ENCODE data around the gene TOM1L2. TPM values are rescaled to one million over a fixed set of nuclear protein-coding genes. Genes with fewer than 3 reads are reported as not detected.

TOM1L2 gene
- total and polyA plus RNA-seq, 2 of the 4 experiments (the other 2 are of a cell fraction) = 34.4 to 51.7 TPM

- Histone ChIP-seq H3K4ac (ENCODE audit: low read depth, low read length) (no peak overlapping the region), H2AFZ (replicated peaks; ENCODE audit: low read length, poor library complexity) (peak overlapping the region; percentile 23), H3K56ac (ENCODE audit: extremely low read depth, insufficient read depth, low read length) (no peak overlapping the region), H2AK9ac (replicated peaks; ENCODE audit: low read depth, low read length, poor library complexity) (no peak overlapping the region), H3K14ac (replicated peaks; ENCODE audit: low read depth, low read length) (no peak overlapping the region), H4K8ac (ENCODE audit: low read depth in 2 of 2, low read length in 2 of 2) (no peak overlapping the region), H3K79me1 (ENCODE audit: low read depth in 1 of 2, low read length in 2 of 2) (no peaks in the 10 kb centered on the region), H2BK20ac (ENCODE audit: low read depth, low read length) (no peak overlapping the region), H3K36me3 (ENCODE audit: control insufficient read depth, insufficient read depth, low read length) (no peaks in the 10 kb centered on the region), H3K4me1 (ENCODE audit: control insufficient read depth, insufficient read depth, low read length) (peaks cover 2% of the 10 kb centered on the region; the same call in 1 of the 2 replicates), H3K27me3 (ENCODE audit: control insufficient read depth, insufficient read depth, low read length) (no peaks in the 10 kb centered on the region), H4K20me1 (ENCODE audit: insufficient read depth, low read length) (no peaks in the 10 kb centered on the region), H3K9me3 (ENCODE audit: control insufficient read depth, insufficient read depth, low read length) (no peaks in the 10 kb centered on the region), H4K91ac (ENCODE audit: insufficient read depth, low read depth, low read length) (no peak overlapping the region), H3K18ac (ENCODE audit: low read depth, low read length) (no peak overlapping the region), H3K9ac (ENCODE audit: low read depth, low read length) (no peak overlapping the region), H2BK120ac (ENCODE audit: low read depth, low read length) (no peak overlapping the region), H3K9me1 (ENCODE audit: insufficient read depth, low read length) (peaks cover 2% of the 10 kb centered on the region; the same call in 1 of the 2 replicates), H3K4me3 (ENCODE audit: insufficient read depth, low read depth, low read length) (no peak overlapping the region), H2BK15ac (ENCODE audit: low read depth, low read length) (no peak overlapping the region), H3K23ac (ENCODE audit: low read depth, low read length) (no peak overlapping the region), H2BK5ac (ENCODE audit: low read depth, low read length, poor library complexity, severe bottlenecking) (no peak overlapping the region), H3K4me2 (ENCODE audit: low read depth, low read length) (no peak overlapping the region), H4K5ac (ENCODE audit: low read depth, low read length) (no peak overlapping the region), H2AK5ac (ENCODE audit: low read depth, low read length) (no peak overlapping the region; the same call in 1 of the 2 replicates), H3K27ac (ENCODE audit: insufficient read depth, low read length) (no peak overlapping the region)
- in situ Hi-C loops (cut with MboI; ENCODE audit: low sequenced_read_pairs) (no loop called here), dilution Hi-C loops (cut with HindIII; ENCODE audit: low sequenced_read_pairs, unreplicated experiment) (no loop called here), intact Hi-C loops (cut with micrococcal nuclease) (no loop called here)
- ChIA-PET POLR2A (ENCODE audit: unreplicated experiment) (no interaction called here), CTCF (interaction anchor here (0.5 to 1.3 kb wide), 2 partner anchors 13 to 50 kb away, joined by 3 to 5 read pairs; partner anchors contain the start of genes DRC3 and TOM1L2)
- TF ChIP-seq CTCF (conservative IDR thresholded peaks at IDR 0.05; ENCODE audit: low read depth, low read length) (no peak), SMC3 (IDR thresholded peaks at IDR 0.05; ENCODE audit: low read depth, low read length) (no peak), POLR2A (IDR thresholded peaks at IDR 0.05; ENCODE audit: low read depth, low read length) (no peak), NFE2L2 (IDR thresholded peaks at IDR 0.05; ENCODE audit: low read depth, low read length) (no peak), CHD1 (IDR thresholded peaks at IDR 0.05; ENCODE audit: low read depth, low read length) (no peak), MAFK (IDR thresholded peaks at IDR 0.05; ENCODE audit: low read depth, low read length) (no peak), RFX5 (IDR thresholded peaks at IDR 0.05; ENCODE audit: low read depth, low read length) (no peak), MAZ (IDR thresholded peaks at IDR 0.05; ENCODE audit: borderline replicate concordance, low read depth, low read length) (no peak), CEBPB (IDR thresholded peaks at IDR 0.05; ENCODE audit: low read depth, low read length) (no peak)
- no TSS peak for BruUV-seq (replicated peaks)
- no peak for DNase-seq
- WGBS, 2 experiments (ENCODE audit: extremely low coverage in 2 of 2, insufficient read length in 1 of 2) = no CpG with 5 or more reads among the region's 2 CpGs
- ATAC-seq (ENCODE audit: low read depth) = no peak
Observed at GRCh38 chr17:17985153-17985552, 13.0 kb upstream of the TOM1L2 start.

All from IMR-90 (cell line).